Mucosa of descending colon (tissue), 3 donors: ENCODE results near the gene WBP1L. TPM values are rescaled to one million over a fixed set of nuclear protein-coding genes. Genes with fewer than 3 reads are reported as not detected.
"Not testable (repeated sequence)": the region's sequence is repeated elsewhere in the genome, so short reads cannot be mapped to it uniquely, and the experiment has no call there.

ENCODE experiments used
- ATAC-seq: fragments of 200-7000 bp; cut with Tn5 transposase; one replicate; pipeline ENCODE4 v1.9.1; 2020; ENCODE audit warnings: mild to moderate bottlenecking, moderate library complexity
- DNase-seq, 3 donors: peaks; one replicate each; pipeline ENCODE4 v3.0.0-alpha.2; 2020
- H3K36me3 ChIP-seq: fragments of 200-600 bp; one replicate; pipeline ENCODE4 v1.8.0; 2021; ENCODE audit warnings: low read depth, mild to moderate bottlenecking
- H3K4me1 ChIP-seq: fragments of 200-600 bp; one replicate; pipeline ENCODE4 v1.8.0; 2021; ENCODE audit warnings: low read depth, mild to moderate bottlenecking
- H3K4me3 ChIP-seq: fragments of 200-600 bp; one replicate; pipeline ENCODE4 v1.8.0; 2021; ENCODE audit warnings: mild to moderate bottlenecking
- H3K9me3 ChIP-seq: fragments of 200-600 bp; one replicate; pipeline ENCODE4 v1.8.0; 2021; ENCODE audit warnings: mild to moderate bottlenecking
- CTCF ChIP-seq: fragments of 200-600 bp; IDR thresholded peaks from one replicate; pipeline ENCODE4 v1.8.0; 2022; ENCODE audit warnings: antibody characterized with exemption, mild to moderate bottlenecking
- intact Hi-C, 2 donors: fragments of 100-400 bp; cut with DNase I in 1 of 2; cut with micrococcal nuclease in 1 of 2; formaldehyde crosslinking; loops; one replicate each; pipeline versions ENCODE4 v1.11.0 to v1.11.1; 2022; cut with DNase I, micrococcal nuclease
- total RNA-seq, 3 donors: library from RNA; stranded (reverse); fragmentation: NEBNext Ultra II Directional in 2 of 3; extraction: Animal tissue kit (Norgen Biotek cat#: 25700) in 2 of 3; gene quantifications; one replicate each; pipeline versions ENCODE4 v1.2.1 to v1.2.4, GENCODE V29; 2021 to 2023
- donor health status: DM: no; HTN: no; CAD: no; lungs with moderate emphysema.
- donor health status: DM: no; HTN: no; CAD: no.
- donor health status: DM: no; HTN: yes; CAD: no.

Gene WBP1L
- total RNA-seq, 3 donors from 2014 or later, result 38.9 to 61.3 (median 51.0) TPM

- Histone ChIP-seq H3K9me3 (no peaks in the 10 kb centered on the region), H3K36me3 (no peaks in the 10 kb centered on the region), H3K4me1 (peaks cover 2% of the 10 kb centered on the region), H3K4me3 (no peak overlapping the region)
- DNase-seq, result no peak
- intact Hi-C loops, result no loop called here
- ATAC-seq, result no peak
- TF ChIP-seq CTCF, result no peak
Measured at GRCh38 chr10:102757323-102757722, 13.6 kb downstream of the WBP1L start.

DNA sequence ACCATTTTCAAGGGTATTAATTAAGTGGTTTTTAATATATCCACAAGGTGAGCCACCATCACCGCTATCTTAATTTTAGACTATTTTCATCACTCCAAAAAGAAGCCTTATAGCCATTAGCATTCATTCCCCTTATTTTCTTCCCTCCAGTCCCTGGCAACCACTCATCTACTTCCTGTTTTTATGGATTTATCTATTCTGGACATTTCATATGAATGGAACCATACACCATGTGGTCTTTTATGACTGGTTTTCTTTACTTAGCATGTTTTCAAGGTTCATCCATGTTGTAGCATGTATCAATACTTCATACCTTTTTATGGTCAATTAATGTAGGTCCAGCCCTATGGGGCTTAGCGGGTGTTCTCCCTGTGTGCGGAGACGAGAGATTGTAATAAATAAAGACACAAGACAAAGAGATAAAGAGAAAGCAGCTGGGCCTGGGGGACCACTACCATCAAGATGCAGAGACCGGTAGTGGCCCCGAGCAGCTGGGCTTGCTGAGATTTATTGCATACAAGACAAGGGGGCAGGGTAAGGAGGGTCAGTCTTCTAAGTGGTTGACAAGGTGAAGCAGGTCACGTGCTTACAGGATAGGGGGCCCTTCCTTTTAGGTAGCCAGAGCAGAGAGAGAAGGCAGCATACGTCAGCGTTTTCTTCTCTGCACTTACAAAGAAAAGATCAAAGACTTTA lies 14.6 kb downstream of the WBP1L start:
- no peak for DNase-seq
- Histone ChIP-seq H3K36me3 (no peaks in the 10 kb centered on the region), H3K4me1 (peaks cover 2% of the 10 kb centered on the region), H3K4me3 (no peak overlapping the region), H3K9me3 (no peaks in the 10 kb centered on the region)
- intact Hi-C loops, result no loop called here
- TF ChIP-seq CTCF, result no peak
- no peak for ATAC-seq

GRCh38 chr10:102758933-102759262 lies 15.2 kb downstream of the WBP1L start:
- ATAC-seq, H3K36me3 ChIP-seq, intact Hi-C loops, DNase-seq, H3K9me3 ChIP-seq, H3K4me1 ChIP-seq, H3K4me3 ChIP-seq: not testable (repeated sequence)

DNA sequence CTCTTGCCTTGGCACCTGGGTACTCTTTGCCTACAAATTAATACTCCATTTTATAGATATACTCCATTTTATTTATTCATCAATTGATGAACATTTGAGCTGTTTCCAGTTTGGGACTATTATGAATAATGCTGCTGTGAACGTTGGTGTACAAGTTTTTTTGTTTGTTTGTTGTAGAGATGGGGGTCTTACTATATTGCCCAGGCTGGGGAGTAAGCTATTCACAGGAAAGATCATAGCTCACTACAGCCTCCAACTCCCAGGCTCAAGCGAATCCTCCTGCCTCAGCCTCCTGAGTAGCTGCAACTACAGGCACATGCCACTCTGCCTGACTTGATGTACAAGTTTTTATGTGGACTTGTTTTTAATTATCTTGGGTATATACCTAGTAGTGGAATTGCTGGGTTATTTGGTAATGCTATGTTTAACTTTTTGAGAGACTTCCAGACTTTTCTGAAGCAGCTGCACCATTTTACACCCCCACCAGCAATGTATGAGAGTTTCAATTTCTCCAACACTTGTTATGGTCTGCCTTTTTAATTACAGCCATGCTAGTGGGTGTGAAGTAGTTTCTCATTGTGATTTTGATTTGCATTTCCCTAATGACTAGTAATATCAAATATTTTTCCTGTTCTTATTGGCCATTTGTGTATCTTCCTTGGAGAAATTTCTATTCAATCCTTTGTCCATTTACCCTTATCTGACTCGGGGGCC lies 15.9 kb downstream of the WBP1L start:
- intact Hi-C loops, result no loop called here
- H3K4me1 ChIP-seq, result no peaks in the 10 kb centered on the region
- ATAC-seq, result no peak

GRCh38 chr10:102761981-102762380 lies 18.2 kb downstream of the WBP1L start:
- Histone ChIP-seq H3K4me3 (no peak overlapping the region), H3K4me1 (no peaks in the 10 kb centered on the region), H3K36me3 (no peaks in the 10 kb centered on the region), H3K9me3 (no peaks in the 10 kb centered on the region)
- intact Hi-C loops, result no loop called here
- ATAC-seq (no peak), DNase-seq (no peak)
- TF ChIP-seq CTCF, result no peak

More for the DNA sequence above, 15.9 kb downstream of the WBP1L start:
- Histone ChIP-seq H3K4me3 (no peak overlapping the region), H3K36me3 (no peaks in the 10 kb centered on the region), H3K9me3 (no peaks in the 10 kb centered on the region)
- no peak for DNase-seq
- no peak for TF ChIP-seq CTCF

DNA sequence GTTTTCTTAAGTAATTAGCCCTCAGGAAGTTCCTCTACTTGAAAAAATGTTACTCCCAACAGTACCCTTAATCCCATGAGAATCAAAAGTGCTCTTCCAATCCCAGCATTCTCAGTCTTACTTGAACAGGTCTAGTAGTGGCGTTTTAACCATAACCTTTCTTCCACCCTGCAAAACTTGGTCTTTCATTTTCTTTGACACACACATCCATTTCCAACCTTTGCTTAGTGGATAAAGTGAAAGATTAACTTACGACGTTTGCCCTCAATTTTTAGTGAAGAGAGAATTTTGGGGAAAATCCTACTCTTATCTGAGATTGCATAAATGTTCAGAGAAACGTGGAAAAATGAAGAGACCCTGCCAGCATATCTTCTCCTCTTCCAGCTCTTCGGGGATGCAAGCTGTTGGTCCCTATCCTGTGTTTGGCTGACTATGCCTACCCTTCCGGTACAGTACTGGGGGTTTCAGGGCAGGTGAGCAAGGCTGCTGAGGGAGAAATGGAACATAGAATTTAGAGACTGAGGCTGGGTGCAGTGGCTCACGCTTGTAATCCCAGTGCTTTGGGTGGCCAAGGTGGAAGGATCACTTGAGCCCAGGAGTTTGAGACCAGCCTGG lies 18.8 kb downstream of the WBP1L start:
- ATAC-seq, result no peak
- Histone ChIP-seq H3K36me3 (no peaks in the 10 kb centered on the region), H3K4me3 (no peak overlapping the region), H3K4me1 (no peaks in the 10 kb centered on the region), H3K9me3 (no peaks in the 10 kb centered on the region)
- DNase-seq, result no peak
- no peak for TF ChIP-seq CTCF
- intact Hi-C loops, result no loop called here
